Gastroesophageal sphincter (tissue), 4 donors: ENCODE results near the gene PDE3A. TPM values are rescaled to one million over a fixed set of nuclear protein-coding genes. Genes with fewer than 3 reads are reported as not detected.

ENCODE experiments used
- ATAC-seq: fragments of 150-250 bp; one replicate; pipeline ENCODE4 v1.9.1; 2016; ENCODE audit warnings: mild to moderate bottlenecking, moderate library complexity
- H3K27ac ChIP-seq, 4 donors: fragments of 200-600 bp; sonication (generic) in 3 of 4; 1 replicate in 3 of 4; 2 replicates in 1 of 4; pipeline ENCODE4 v1.5.1; 2016 to 2019
- H3K27me3 ChIP-seq: fragments of 200-600 bp; sonication (generic); one replicate; pipeline ENCODE4 v1.5.1; 2019
- H3K36me3 ChIP-seq, 2 donors: fragments of 200-600 bp; sonication (generic); one replicate each; pipeline ENCODE4 v1.5.1; 2019; ENCODE audit warnings: control low read depth in 1 of 2
- H3K4me1 ChIP-seq, 3 donors: fragments of 200-600 bp; sonication (generic); 1 replicate in 2 of 3; 2 replicates in 1 of 3; pipeline ENCODE4 v1.5.1; 2016 to 2019; ENCODE audit warnings: control low read depth in 2 of 3
- H3K4me3 ChIP-seq, 2 donors: fragments of 200-600 bp; sonication (generic); one replicate each; pipeline ENCODE4 v1.5.1; 2019; ENCODE audit warnings: mild to moderate bottlenecking in 1 of 2, moderate library complexity in 1 of 2
- H3K9me3 ChIP-seq, 3 donors: fragments of 200-600 bp; sonication (generic); one replicate each; pipeline ENCODE4 v1.5.1; 2017 to 2019; ENCODE audit warnings: control low read depth in 2 of 3
- EP300 ChIP-seq: sonication (generic); formaldehyde crosslinking; IDR thresholded peaks from one replicate; pipeline ENCODE4 v1.6.1; 2017; ENCODE audit warnings: antibody characterized with exemption, mild to moderate bottlenecking
- POLR2A ChIP-seq, 2 donors: fragments of 450-650 bp; IDR thresholded peaks; one replicate each; pipeline ENCODE4 v1.6.1; 2017; ENCODE audit warnings: antibody characterized with exemption in 2 of 2, mild to moderate bottlenecking in 2 of 2, moderate library complexity in 1 of 2
- POLR2AphosphoS5 ChIP-seq: sonication (generic); formaldehyde crosslinking; IDR thresholded peaks from one replicate; pipeline ENCODE4 v1.6.1; 2017; ENCODE audit warnings: antibody characterized with exemption
- whole genome bisulfite sequencing, 2 donors: methylation state at CpG; one replicate each; pipeline ENCODE4 v1.1.5; 2018; ENCODE audit warnings: low coverage in 1 of 2; 5-methylcytosine and 5-hydroxymethylcytosine counted together
- total RNA-seq, 4 donors: library from RNA; depleted of rRNA; stranded (reverse); fragments of >200 nt; gene quantifications; one replicate each; pipeline ENCODE4 v1.1.0, GENCODE V29; 2016
- TF ChIP-seq, protein P1 (sequence below), 4 experiments: fragments of 200-600 bp in 2 of 4; fragments of 450-650 bp in 2 of 4; sonication (generic) in 1 of 4; IDR thresholded peaks; one replicate each; pipeline ENCODE4 v1.5.1; 2017 to 2019; ENCODE audit warnings: antibody characterized with exemption in 4 of 4, mild to moderate bottlenecking in 2 of 4, moderate library complexity in 2 of 4

Gene PDE3A
- total RNA-seq, 4 donors from 2014 or later = 104 to 194 (median 139) TPM

DNA sequence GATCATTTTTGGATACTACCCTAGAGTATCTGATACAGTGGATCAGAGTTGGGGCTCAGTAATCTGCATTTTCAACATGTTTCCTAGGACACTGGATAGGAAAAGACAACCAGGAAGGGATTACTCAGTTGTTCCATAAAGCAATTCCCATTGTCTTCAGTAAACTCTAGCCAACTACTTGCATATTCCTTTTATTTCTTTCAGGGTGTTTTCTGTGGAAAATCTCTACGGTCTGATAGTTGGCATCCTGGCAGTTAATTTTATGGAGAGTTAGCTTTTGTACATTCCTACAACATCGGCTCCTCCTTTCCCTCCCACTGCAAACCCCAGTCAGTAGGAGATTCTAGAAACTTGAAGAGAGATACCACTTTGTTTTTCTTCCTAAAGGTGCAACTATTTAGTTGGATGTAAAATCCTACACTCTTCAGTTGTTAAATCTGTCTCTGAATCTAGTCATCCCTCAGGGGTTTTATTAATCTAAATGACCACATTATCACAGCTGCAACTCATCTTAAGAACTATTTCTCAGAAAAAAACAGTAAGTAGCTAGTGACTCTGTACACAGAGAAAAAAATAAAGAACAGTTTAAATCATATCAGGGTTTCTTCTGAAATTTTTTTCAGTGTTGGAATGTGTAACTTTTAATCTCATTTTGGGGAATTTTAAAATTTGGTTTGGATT is 103.9 kb downstream of the PDE3A start:
- no peaks in the 10 kb centered on the region for H3K36me3 ChIP-seq
- ATAC-seq = no peak
- H3K9me3 ChIP-seq = no peaks in the 10 kb centered on the region
- H3K4me3 ChIP-seq = no peak overlapping the region
- TF ChIP-seq POLR2A (IDR thresholded peaks at IDR 0.05) (no peak), EP300 (no peak), POLR2AphosphoS5 (no peak)
- TF ChIP-seq, protein P1, sequence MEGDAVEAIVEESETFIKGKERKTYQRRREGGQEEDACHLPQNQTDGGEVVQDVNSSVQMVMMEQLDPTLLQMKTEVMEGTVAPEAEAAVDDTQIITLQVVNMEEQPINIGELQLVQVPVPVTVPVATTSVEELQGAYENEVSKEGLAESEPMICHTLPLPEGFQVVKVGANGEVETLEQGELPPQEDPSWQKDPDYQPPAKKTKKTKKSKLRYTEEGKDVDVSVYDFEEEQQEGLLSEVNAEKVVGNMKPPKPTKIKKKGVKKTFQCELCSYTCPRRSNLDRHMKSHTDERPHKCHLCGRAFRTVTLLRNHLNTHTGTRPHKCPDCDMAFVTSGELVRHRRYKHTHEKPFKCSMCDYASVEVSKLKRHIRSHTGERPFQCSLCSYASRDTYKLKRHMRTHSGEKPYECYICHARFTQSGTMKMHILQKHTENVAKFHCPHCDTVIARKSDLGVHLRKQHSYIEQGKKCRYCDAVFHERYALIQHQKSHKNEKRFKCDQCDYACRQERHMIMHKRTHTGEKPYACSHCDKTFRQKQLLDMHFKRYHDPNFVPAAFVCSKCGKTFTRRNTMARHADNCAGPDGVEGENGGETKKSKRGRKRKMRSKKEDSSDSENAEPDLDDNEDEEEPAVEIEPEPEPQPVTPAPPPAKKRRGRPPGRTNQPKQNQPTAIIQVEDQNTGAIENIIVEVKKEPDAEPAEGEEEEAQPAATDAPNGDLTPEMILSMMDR (IDR thresholded peaks at IDR 0.05) = no peak
- no peaks in the 10 kb centered on the region for H3K27me3 ChIP-seq
- WGBS, 2 donors = 17 to 22% methylated on average over 2 of the region's 2 CpGs
- H3K27ac ChIP-seq = peak overlapping the region in 1 of 4 donors; percentile 36
- peaks cover 0 to 51% (median 5%) of the 10 kb centered on the region in 3 donors for H3K4me1 ChIP-seq

DNA sequence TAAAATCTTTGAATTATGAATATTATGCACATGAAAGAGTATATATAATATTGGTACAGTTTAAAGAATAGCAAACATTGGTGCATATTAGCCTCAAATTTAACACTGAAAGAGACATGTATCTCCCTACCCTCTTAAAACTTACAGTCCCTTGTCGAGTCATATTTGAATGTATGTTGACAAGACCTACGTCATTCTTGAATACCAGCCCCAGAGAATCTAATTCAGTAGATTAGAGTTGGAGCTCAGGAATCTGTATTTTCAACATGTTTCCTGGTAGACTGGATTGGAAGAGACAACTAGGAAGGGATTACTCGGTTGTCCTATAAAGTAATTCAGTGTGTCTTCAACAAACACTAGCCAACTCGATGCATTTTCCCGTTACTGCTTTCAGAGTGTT is 104.8 kb downstream of the PDE3A start:
- H3K27me3 ChIP-seq = no peaks in the 10 kb centered on the region
- WGBS, 2 donors = 90 to 98% methylated on average over 5 of the region's 5 CpGs
- no peaks in the 10 kb centered on the region for H3K9me3 ChIP-seq
- no peak overlapping the region for H3K27ac ChIP-seq
- H3K4me1 ChIP-seq = peaks cover 0 to 56% (median 5%) of the 10 kb centered on the region in 3 donors
- no peaks in the 10 kb centered on the region for H3K36me3 ChIP-seq
- TF ChIP-seq POLR2A (IDR thresholded peaks at IDR 0.05) (no peak), POLR2AphosphoS5 (no peak), EP300 (no peak)
- TF ChIP-seq, protein P1 (IDR thresholded peaks at IDR 0.05) = no peak
- H3K4me3 ChIP-seq = no peak overlapping the region
- no peak for ATAC-seq

DNA sequence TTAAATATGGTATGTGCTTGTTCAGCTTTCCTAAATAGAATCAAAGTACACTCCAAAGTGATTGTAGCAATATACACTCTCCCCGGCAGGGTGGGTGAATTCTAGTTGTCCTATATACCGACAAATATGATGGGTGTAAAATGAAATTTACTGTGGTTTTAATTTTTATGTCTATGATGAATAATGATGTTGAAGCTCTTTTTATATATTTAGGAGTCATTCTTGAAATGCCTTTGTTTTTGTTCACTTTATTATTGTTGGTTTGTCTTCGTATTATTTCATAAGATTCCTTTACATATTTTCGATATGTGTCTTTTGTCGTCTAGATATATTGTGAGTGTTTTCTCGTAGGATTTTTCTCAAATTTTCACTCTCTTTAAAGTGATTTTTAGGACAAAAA is 105.7 kb downstream of the PDE3A start:
- TF ChIP-seq EP300 (no peak), POLR2A (IDR thresholded peaks at IDR 0.05) (no peak), POLR2AphosphoS5 (no peak)
- TF ChIP-seq, protein P1 (IDR thresholded peaks at IDR 0.05) = no peak
- 82 to 95% methylated on average over 6 of the region's 6 CpGs for WGBS, 2 donors
- Histone ChIP-seq H3K27ac (no peak overlapping the region), H3K36me3 (no peaks in the 10 kb centered on the region), H3K4me3 (no peak overlapping the region), H3K9me3 (no peaks in the 10 kb centered on the region), H3K4me1 (peaks cover 0 to 47% (median 3%) of the 10 kb centered on the region in 3 donors), H3K27me3 (no peaks in the 10 kb centered on the region)
- ATAC-seq = no peak

DNA sequence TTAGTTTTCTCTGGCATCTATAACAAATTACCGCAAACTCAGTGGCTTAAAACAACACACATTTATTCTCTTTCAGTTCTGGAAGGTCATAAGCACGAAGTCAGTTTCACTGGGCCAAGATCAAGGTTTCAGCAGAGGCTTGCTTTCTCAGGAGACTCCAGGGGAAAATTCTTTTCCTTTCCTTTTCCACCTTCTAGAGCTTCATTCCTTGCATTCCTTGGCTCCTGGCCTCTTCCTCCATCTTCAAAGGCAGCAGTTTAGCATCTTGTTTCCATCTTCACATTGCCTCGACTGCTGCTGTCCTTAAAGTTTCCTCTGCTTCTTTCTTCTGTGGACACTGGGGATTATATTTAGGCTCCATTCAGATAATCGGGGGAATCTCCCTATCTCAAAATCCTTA is 106.1 kb downstream of the PDE3A start:
- peaks cover 0 to 43% (median 3%) of the 10 kb centered on the region in 3 donors for H3K4me1 ChIP-seq
- TF ChIP-seq POLR2A (IDR thresholded peaks at IDR 0.05) (no peak), POLR2AphosphoS5 (no peak), EP300 (no peak)
- TF ChIP-seq, protein P1 (IDR thresholded peaks at IDR 0.05) = no peak
- ATAC-seq = no peak
- no peak overlapping the region for H3K27ac ChIP-seq
- H3K27me3 ChIP-seq = no peaks in the 10 kb centered on the region
- WGBS, 2 donors = 47 to 75% methylated on average over 3 to 4 of the region's 4 CpGs
- no peak overlapping the region for H3K4me3 ChIP-seq
- no peaks in the 10 kb centered on the region for H3K9me3 ChIP-seq
- no peaks in the 10 kb centered on the region for H3K36me3 ChIP-seq

DNA sequence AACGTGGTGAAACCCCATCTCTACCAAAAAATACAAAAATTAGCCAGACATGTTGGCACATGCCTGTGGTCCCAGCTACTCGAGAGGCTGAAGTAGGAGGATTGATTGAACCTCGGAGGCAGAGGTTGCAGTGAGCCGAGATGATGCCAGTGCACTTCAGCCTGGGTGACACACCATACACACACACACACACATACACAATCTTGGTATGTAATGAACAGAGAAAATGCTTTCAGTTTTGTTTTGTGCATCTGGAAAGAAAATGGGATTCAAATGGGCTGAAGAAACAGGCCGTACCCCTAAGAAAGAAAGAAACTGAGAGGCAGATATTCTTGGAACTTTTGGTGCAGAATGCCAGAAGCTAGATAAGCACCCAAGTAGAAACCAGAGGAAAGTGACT is 107.2 kb downstream of the PDE3A start:
- Histone ChIP-seq H3K27me3 (no peaks in the 10 kb centered on the region), H3K9me3 (no peaks in the 10 kb centered on the region), H3K27ac (peak overlapping the region in 1 of 4 donors; percentile 40), H3K4me1 (peaks cover 0 to 34% (median 3%) of the 10 kb centered on the region in 3 donors), H3K36me3 (no peaks in the 10 kb centered on the region), H3K4me3 (no peak overlapping the region)
- no peak for ATAC-seq
- 51 to 74% methylated on average over 5 of the region's 5 CpGs for WGBS, 2 donors
- no peak for TF ChIP-seq POLR2A (IDR thresholded peaks at IDR 0.05)
- TF ChIP-seq, protein P1 (IDR thresholded peaks at IDR 0.05) = no peak
- TF ChIP-seq EP300 = no peak
- no peak for TF ChIP-seq POLR2AphosphoS5
